ENCODE results near the gene POU3F1. TPM values are rescaled to one million over a fixed set of nuclear protein-coding genes. Genes with fewer than 3 reads are reported as not detected.
A peak's percentile ranks its signal among the peaks of the same experiment; 100 is the strongest.

The POU3F1 gene
- total RNA-seq, 1 experiment from 2014 or later, result 5.8 TPM

GRCh38 chr1:38009088-38009840, 37.3 kb downstream of the POU3F1 start:
- H3K9me3 Mint-ChIP-seq, result no peaks in the 10 kb centered on the region
- H3K23ac ChIP-seq (ENCODE audit: insufficient read length, low read depth, low read length), result no peak overlapping the region
- H2AFZ ChIP-seq (ENCODE audit: low read length), result no peak overlapping the region

More at GRCh38 chr1:38009088-38009840, 37.3 kb downstream of the POU3F1 start:
- Histone ChIP-seq H3K4me1 (ENCODE audit: insufficient read depth, low read length) (peaks cover 5% of the 10 kb centered on the region), H3K79me1 (ENCODE audit: insufficient read depth, low read depth, low read length, poor library complexity, severe bottlenecking) (peaks cover 5% of the 10 kb centered on the region), H3K79me2 (ENCODE audit: insufficient read depth, low read length) (peaks cover 15% of the 10 kb centered on the region; the same call in 1 of the 2 replicates), H2BK15ac (ENCODE audit: low read depth, low read length) (no peak overlapping the region), H3K9ac (ENCODE audit: extremely low read depth, insufficient read length, low read length) (no peak overlapping the region), H3K27ac (ENCODE audit: insufficient read length, low read depth, low read length) (no peak overlapping the region), H3K14ac (ENCODE audit: insufficient read depth, low read length) (peak overlapping the region; percentile 52; the same call in 1 of the 2 replicates), H3K4me2 (ENCODE audit: insufficient read depth, insufficient read length, low read length) (no peak overlapping the region), H4K5ac (ENCODE audit: insufficient read length, low read depth, low read length) (no peak overlapping the region), H3K18ac (ENCODE audit: insufficient read length, low read depth, low read length) (no peak overlapping the region), H4K8ac (replicated peaks; ENCODE audit: insufficient read length, low read depth, low read length) (no peak overlapping the region), H3K9me3 (ENCODE audit: control insufficient read depth, low read depth, low read length) (no peaks in the 10 kb centered on the region), H2BK12ac (ENCODE audit: insufficient read length, low read depth, low read length) (no peak overlapping the region), H2BK20ac (ENCODE audit: low read depth, low read length, poor library complexity, severe bottlenecking) (no peak overlapping the region), H2BK120ac (ENCODE audit: low read depth, low read length, poor library complexity, severe bottlenecking) (no peak overlapping the region), H3K23me2 (ENCODE audit: insufficient read length, low read depth, low read length, poor library complexity, severe bottlenecking) (peaks cover 12% of the 10 kb centered on the region), H2AK5ac (ENCODE audit: insufficient read length, low read length) (no peak overlapping the region), H4K20me1 (ENCODE audit: control insufficient read depth, insufficient read depth, insufficient read length) (no peaks in the 10 kb centered on the region), H3T11ph (ENCODE audit: low read length) (no peak overlapping the region), H3K4ac (ENCODE audit: low read depth, low read length) (no peak overlapping the region), H3K56ac (ENCODE audit: insufficient read length, low read depth, low read length) (no peak overlapping the region), H3K27me3 (ENCODE audit: insufficient read depth, low read length) (no peaks in the 10 kb centered on the region), H4K91ac (ENCODE audit: insufficient read length, low read depth, low read length) (no peak overlapping the region), H2BK5ac (ENCODE audit: insufficient read length, low read length) (no peak overlapping the region)
- H3K4me3 Mint-ChIP-seq, result no peak overlapping the region; a peak in 1 of 5 replicates
- H3K36me3 Mint-ChIP-seq (ENCODE audit: insufficient read depth in 1 of 3, low read depth in 3 of 3), result peaks cover 0 to 11% (median 0%) of the 10 kb centered on the region in 3 experiments; a peak in 3 of 7 replicates
- WGBS (ENCODE audit: extremely low coverage, insufficient read length, low lambda C conversion rate), result no CpG with 5 or more reads among the region's 8 CpGs
- H3K27ac Mint-ChIP-seq, result peak overlapping the region; percentile 71 to 96 (median 96); a peak in 6 of 7 replicates
- H3K27me3 Mint-ChIP-seq (ENCODE audit: low read depth), result no peaks in the 10 kb centered on the region; the same call in 1 of the 2 replicates
- DNase-seq, result no peak
- 0 out of 3 replicates have a peak, but pooled peaks have one; percentile 11 for TF ChIP-seq CTCF (conservative IDR thresholded peaks at IDR 0.05)
- peaks cover 38% of the 10 kb centered on the region in 2 experiments for H3K4me1 Mint-ChIP-seq

All from H9 (cell line).